Measurements from ENCODE around the gene MALRD1. TPM values are rescaled to one million over a fixed set of nuclear protein-coding genes. Genes with fewer than 3 reads are reported as not detected.

Gene MALRD1
- polyA plus RNA-seq, 6 donors from 2014 or later: not detected

DNA sequence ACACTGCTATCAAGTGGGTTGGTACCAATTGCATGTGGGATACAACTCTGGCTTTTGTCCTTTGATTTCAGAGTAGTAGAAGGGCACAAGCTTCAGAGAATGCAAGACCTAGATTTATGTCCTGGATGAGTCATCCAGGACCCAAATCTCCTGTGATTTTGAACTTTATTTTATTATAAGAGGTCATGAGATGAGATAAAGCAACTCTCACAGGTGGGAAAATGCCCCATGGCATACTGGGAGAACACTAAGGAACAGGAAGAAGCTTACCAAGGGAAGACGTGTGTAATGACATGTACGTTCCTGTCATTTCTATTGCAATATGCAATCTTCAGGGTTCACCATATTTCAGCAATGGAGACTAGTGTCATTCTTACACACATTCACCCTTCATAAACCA is 966 bp downstream of the MALRD1 start:
- no peak for ATAC-seq (ENCODE audit: low read depth in 2 of 2)
- Mint-ChIP-seq H3K9me3 (peaks cover 0 to 17% (median 6%) of the 10 kb centered on the region in 7 donors), H3K4me3 (no peak overlapping the region), H3K27ac (no peak overlapping the region), H3K36me3 (no peaks in the 10 kb centered on the region), H3K27me3 (no peaks in the 10 kb centered on the region), H3K4me1 (no peaks in the 10 kb centered on the region)
- no peak for DNase-seq

DNA sequence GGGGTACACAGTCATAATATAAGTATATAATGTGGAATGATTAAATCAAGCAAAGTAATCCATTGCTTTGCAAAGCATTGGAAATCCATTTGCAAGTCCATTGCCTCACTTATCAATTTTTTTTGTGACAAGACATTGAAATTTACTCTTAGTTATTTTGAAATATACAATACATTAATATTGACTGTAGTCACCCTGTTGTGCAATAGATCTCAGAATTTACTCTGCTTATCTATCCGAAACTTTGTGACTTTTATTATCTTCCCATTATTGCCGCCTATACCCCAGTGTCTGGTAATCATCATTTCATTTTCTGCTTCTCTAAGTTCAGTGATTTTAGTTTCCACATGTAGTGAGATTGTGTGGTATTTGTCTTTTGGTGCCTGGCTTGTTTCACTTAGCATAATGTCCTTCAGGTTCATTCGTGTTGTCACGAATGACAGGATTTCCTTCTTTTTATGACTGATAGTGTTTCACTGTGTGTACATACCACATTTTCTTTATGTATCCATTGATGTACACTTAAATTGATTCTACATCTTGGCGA is 5.8 kb downstream of the MALRD1 start:
- ATAC-seq (ENCODE audit: low read depth in 2 of 2) (no peak), DNase-seq (no peak)
- Mint-ChIP-seq H3K4me3 (no peak overlapping the region), H3K27ac (no peak overlapping the region), H3K27me3 (no peaks in the 10 kb centered on the region), H3K36me3 (no peaks in the 10 kb centered on the region), H3K9me3 (peaks cover 0 to 9% (median 5%) of the 10 kb centered on the region in 7 donors), H3K4me1 (no peaks in the 10 kb centered on the region)

DNA sequence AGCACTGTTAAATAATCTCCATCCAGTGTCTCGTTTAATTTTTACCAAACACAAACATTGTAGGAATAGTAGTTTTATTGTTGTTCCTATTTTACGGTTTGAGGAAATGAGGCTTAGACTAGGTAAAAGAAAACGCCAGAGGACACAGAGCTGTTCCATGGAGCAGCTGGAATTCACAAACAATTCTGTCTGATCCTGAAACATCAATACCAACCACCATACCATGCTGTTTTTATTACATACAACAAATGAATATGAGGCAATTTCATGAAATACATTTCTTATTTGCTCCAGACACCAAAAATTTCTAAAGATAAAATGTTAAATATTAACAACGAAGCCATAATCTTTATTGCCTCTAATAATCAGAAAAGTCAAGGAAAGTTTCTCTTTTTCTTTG is 9.4 kb downstream of the MALRD1 start:
- no peak overlapping the region for H3K27ac Mint-ChIP-seq
- no peak overlapping the region for H3K4me3 Mint-ChIP-seq
- ATAC-seq (ENCODE audit: low read depth in 2 of 2) (no peak), DNase-seq (no peak)
- H3K9me3 Mint-ChIP-seq: peaks cover 0 to 14% (median 8%) of the 10 kb centered on the region in 7 donors
- no peaks in the 10 kb centered on the region for H3K27me3 Mint-ChIP-seq
- no peaks in the 10 kb centered on the region for H3K36me3 Mint-ChIP-seq
- no peaks in the 10 kb centered on the region for H3K4me1 Mint-ChIP-seq

DNA sequence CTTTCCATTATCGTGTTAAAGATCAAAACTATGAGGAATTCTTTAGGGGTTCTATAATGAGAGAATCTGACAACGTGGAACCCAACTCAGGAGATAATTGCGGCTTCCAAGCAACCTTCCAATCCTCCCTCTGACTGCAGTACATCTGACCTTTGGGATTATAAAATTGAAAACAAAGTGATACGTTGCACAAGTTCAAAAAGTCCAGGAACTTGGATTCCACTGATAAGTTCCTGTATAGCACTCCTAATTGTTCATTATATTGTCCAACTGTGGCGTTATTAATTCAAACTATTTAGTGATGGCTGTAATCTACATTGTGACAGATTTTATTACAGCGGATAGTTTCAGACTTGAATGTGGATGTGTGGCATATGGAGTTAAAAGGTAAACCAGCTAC is 15.4 kb downstream of the MALRD1 start:
- H3K4me3 Mint-ChIP-seq: no peak overlapping the region
- no peaks in the 10 kb centered on the region for H3K36me3 Mint-ChIP-seq
- H3K27me3 Mint-ChIP-seq: no peaks in the 10 kb centered on the region
- H3K27ac Mint-ChIP-seq: no peak overlapping the region
- ATAC-seq (ENCODE audit: low read depth in 2 of 2) (no peak), DNase-seq (no peak)
- peaks cover 2 to 22% (median 6%) of the 10 kb centered on the region in 7 donors for H3K9me3 Mint-ChIP-seq
- H3K4me1 Mint-ChIP-seq: no peaks in the 10 kb centered on the region

DNA sequence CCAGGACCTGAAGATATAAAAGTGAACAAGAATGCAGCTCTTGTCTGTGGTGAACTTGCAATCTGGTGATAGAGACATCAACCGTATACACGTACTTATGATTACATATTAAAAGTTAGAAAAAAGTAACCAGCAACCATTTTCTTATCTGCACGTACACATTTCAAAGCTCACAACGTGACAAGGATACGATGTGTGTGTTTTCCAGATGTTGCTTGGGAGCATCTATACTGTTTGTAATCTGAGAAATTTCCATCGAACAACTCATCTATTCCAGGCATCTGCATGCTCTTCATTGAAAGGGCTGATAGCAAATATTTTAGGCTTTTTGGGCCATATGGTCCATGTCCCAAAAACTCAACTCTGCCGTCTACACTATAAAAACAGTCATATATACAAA is 23.3 kb downstream of the MALRD1 start:
- DNase-seq: no peak
- no peaks in the 10 kb centered on the region for H3K27me3 Mint-ChIP-seq
- H3K4me1 Mint-ChIP-seq: no peaks in the 10 kb centered on the region
- no peak overlapping the region for H3K27ac Mint-ChIP-seq
- no peak for ATAC-seq (ENCODE audit: low read depth in 2 of 2)
- H3K36me3 Mint-ChIP-seq: no peaks in the 10 kb centered on the region
- peaks cover 0 to 7% (median 2%) of the 10 kb centered on the region in 7 donors for H3K9me3 Mint-ChIP-seq
- no peak overlapping the region for H3K4me3 Mint-ChIP-seq

DNA sequence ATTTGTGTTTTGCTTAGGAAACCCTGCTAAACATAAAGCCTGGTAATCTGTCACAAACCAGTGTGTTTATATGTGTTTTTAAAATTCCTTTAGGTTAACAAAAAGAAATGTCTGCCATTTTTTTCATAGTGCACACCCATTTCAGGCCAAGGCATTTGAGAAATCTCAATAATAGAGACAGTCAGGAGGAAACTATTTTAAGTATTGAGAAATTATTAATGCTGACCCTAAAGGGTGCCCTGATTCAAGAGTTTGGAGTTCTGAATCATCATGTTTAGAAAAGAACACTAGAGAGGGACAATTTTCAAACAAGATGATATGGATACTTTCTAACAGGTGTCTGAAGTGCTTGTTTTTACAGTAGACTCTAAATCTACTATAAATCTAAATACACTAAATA is 28.7 kb downstream of the MALRD1 start:
- ATAC-seq (ENCODE audit: low read depth in 2 of 2) (no peak), DNase-seq (no peak)
- Mint-ChIP-seq H3K4me1 (no peaks in the 10 kb centered on the region), H3K36me3 (no peaks in the 10 kb centered on the region), H3K4me3 (no peak overlapping the region), H3K27ac (no peak overlapping the region), H3K27me3 (no peaks in the 10 kb centered on the region), H3K9me3 (peaks cover 0 to 25% (median 7%) of the 10 kb centered on the region in 7 donors)

DNA sequence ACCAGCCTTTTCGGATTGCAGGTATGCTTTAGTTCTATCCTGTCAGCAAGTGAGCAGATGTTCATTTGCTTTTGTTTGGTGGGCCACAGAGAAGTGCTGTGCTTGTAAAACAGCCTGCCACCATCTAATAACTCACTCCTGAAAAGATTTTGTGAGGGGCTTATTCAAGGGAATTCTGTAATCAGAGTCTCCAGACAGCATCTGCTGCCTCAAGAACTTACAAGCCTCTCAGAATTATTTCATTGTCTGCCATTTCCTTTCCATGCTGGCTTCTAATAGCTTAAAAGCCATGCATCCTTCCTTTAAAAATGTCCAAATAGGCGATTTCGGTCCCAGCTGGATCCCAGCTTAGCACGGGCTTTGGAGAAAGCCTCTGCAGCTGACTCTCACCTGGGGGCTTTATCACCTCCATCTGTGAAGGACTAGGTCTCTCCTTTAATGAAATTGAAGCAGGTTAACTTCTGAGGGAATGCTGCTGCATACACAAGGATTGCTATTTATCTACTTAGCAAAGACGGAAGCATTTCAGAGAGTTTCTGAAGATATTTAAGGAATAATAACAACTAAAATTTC is 48.0 kb downstream of the MALRD1 start:
- H3K27me3 Mint-ChIP-seq: no peaks in the 10 kb centered on the region
- H3K4me3 Mint-ChIP-seq: no peak overlapping the region
- DNase-seq (no peak), ATAC-seq (ENCODE audit: low read depth in 2 of 2) (no peak)
- H3K4me1 Mint-ChIP-seq: no peaks in the 10 kb centered on the region
- peaks cover 0 to 7% (median 3%) of the 10 kb centered on the region in 7 donors for H3K9me3 Mint-ChIP-seq
- H3K36me3 Mint-ChIP-seq: no peaks in the 10 kb centered on the region
- H3K27ac Mint-ChIP-seq: no peak overlapping the region

DNA sequence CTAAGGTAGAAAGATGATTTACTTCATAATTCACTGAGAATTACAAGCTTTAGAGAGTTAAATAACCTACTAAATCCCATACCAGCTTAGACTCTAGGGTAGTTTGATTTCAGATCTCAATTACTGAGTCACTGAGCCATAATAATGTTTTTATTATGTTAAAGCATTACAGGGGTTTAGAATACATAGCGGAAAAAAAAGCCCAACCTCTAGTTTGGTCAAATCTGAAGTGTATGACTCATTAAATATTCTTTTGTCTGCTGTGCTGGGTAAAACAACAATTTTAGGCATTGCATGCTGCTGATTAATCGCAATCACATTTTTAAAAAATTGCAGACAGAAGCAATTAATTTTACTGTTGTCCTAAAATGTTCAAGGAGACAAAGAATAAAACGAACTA is 48.5 kb downstream of the MALRD1 start:
- H3K27me3 Mint-ChIP-seq: no peaks in the 10 kb centered on the region
- ATAC-seq (ENCODE audit: low read depth in 2 of 2) (no peak), DNase-seq (no peak)
- H3K9me3 Mint-ChIP-seq: peaks cover 0 to 7% (median 3%) of the 10 kb centered on the region in 7 donors
- no peaks in the 10 kb centered on the region for H3K36me3 Mint-ChIP-seq
- H3K4me1 Mint-ChIP-seq: no peaks in the 10 kb centered on the region
- no peak overlapping the region for H3K27ac Mint-ChIP-seq
- no peak overlapping the region for H3K4me3 Mint-ChIP-seq

DNA sequence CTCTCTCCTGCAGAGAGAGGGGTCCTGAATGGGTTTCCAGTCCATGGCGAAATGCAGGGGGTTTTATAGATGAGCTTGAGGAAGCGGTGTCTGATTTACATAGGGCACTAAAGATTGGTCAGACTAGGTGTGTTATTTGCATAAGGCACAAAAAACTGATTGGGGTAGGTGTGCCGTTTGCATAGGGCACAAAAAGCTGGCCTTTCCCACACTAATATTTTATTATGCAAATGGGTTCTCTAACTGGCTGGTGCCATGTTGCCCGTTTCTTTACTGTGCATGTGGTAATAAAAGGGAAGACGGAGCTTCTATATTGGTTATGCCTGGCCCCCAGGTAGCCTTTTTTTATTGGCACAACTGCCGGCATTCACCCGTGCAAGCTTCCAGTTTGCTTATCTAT is 50.2 kb downstream of the MALRD1 start:
- Mint-ChIP-seq H3K27ac (no peak overlapping the region), H3K27me3 (no peaks in the 10 kb centered on the region), H3K9me3 (peaks cover 2 to 7% (median 3%) of the 10 kb centered on the region in 7 donors), H3K4me3 (no peak overlapping the region), H3K4me1 (no peaks in the 10 kb centered on the region), H3K36me3 (no peaks in the 10 kb centered on the region)
- DNase-seq (no peak), ATAC-seq (ENCODE audit: low read depth in 2 of 2) (no peak)

DNA sequence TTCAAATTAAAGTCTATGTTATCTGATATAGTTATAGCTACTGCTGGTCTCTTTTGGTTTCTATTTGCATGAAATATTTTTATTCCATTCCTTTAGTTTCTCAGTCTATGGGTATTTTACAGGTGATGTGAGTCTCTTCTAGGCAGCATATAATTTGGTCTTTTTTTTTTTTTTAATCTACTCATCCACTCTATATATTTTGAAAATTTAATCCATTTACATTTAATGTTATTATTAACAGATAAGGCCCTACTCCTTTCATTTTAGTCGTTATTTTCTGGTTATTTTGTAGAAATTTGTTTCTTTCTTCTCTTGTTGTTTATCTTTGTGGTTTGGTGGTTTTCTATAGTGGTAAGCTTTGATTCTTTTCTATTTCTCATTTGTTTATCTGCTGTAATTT is 58.8 kb downstream of the MALRD1 start:
- Mint-ChIP-seq H3K27ac (no peak overlapping the region), H3K36me3 (peaks cover 0 to 10% of the 10 kb centered on the region in 2 donors), H3K4me1 (no peaks in the 10 kb centered on the region), H3K27me3 (no peaks in the 10 kb centered on the region), H3K9me3 (peaks cover 7 to 24% (median 18%) of the 10 kb centered on the region in 7 donors), H3K4me3 (no peak overlapping the region)
- ATAC-seq (ENCODE audit: low read depth in 2 of 2) (no peak), DNase-seq (no peak)

DNA sequence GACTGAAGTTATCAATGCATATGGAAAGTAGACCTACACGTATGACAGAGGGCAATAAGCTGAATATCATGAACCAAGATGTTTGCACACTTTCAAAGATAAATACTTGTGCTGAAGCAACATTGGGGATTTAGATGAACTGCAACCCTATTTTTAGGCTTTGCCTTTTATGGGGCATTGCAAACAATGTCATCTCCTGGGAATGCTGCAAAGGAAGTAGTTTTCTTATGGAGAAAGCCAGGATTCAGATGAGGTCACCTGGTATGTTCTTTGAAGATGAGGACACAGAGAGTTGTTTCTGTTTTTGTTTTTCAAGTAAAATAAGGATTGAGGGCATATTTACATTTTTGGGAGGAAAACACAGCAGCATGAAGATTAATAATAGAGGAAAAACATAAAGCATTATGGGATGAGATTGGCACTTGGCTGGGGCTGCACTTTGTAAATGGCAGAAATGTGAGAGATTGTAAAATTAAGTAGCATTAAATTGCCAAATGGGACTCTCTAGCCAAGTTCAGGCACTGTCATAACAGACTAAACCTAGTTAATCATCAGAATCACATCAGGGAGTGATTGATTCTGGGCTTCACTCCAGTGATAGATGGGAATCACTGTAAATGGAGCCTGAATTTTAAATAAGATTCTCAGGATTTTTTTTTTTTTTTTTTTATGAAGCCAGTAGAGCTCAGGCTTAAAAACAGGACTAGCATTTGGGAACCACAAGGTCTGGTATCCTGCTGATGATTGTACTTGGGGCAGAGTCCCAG is 63.1 kb downstream of the MALRD1 start:
- Mint-ChIP-seq H3K9me3 (peaks cover 13 to 19% (median 17%) of the 10 kb centered on the region in 7 donors), H3K4me1 (no peaks in the 10 kb centered on the region), H3K36me3 (peaks cover 0 to 10% of the 10 kb centered on the region in 2 donors), H3K27me3 (no peaks in the 10 kb centered on the region), H3K27ac (no peak overlapping the region), H3K4me3 (no peak overlapping the region)
- ATAC-seq (ENCODE audit: low read depth in 2 of 2): no peak
- DNase-seq: no peak

DNA sequence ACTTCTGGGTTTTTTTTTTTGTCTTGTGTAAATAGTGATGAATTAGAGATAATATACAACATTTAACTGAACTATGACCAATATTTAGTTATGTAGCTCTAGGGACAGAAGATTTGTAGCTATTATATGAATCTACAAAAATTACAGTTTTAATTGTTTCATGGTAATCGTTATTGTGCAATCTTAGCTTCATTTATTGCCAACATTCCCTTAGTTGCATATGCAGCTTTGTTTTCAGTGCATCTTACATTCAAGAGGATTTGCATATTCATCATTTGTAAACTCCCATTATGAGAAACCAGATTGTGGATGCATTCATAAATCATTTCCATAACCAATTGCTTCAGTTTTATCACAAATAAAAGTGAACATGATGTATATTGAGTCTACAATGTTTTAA is 68.8 kb downstream of the MALRD1 start:
- ATAC-seq (ENCODE audit: low read depth in 2 of 2) (no peak), DNase-seq (no peak)
- H3K4me3 Mint-ChIP-seq: no peak overlapping the region
- peaks cover 1 to 19% (median 13%) of the 10 kb centered on the region in 7 donors for H3K9me3 Mint-ChIP-seq
- no peaks in the 10 kb centered on the region for H3K36me3 Mint-ChIP-seq
- no peaks in the 10 kb centered on the region for H3K4me1 Mint-ChIP-seq
- H3K27me3 Mint-ChIP-seq: no peaks in the 10 kb centered on the region
- H3K27ac Mint-ChIP-seq: no peak overlapping the region

DNA sequence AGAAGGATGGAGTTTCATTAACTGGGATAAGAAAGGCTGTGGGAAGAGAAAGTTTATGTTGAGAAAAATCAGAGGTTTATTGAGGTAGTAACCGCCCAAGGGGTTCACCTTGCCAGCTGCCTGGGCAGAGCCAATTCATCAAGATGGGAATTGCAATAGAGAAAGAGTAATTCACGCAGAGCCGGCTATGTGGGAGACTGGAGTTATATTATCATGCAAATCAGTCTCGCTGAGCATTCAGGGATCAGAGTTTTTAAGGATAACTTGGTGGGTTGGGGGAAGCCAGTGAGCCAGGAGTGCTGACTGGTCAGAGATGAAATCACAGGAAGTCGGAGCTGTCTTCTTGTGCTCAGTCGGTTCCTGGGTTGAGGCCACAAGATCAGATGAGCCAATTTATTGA is 70.6 kb downstream of the MALRD1 start:
- Mint-ChIP-seq H3K36me3 (no peaks in the 10 kb centered on the region), H3K27me3 (no peaks in the 10 kb centered on the region), H3K27ac (no peak overlapping the region), H3K4me1 (no peaks in the 10 kb centered on the region), H3K9me3 (peaks cover 1 to 13% (median 9%) of the 10 kb centered on the region in 7 donors), H3K4me3 (no peak overlapping the region)
- no peak for DNase-seq
- ATAC-seq (ENCODE audit: low read depth in 2 of 2): no peak

DNA sequence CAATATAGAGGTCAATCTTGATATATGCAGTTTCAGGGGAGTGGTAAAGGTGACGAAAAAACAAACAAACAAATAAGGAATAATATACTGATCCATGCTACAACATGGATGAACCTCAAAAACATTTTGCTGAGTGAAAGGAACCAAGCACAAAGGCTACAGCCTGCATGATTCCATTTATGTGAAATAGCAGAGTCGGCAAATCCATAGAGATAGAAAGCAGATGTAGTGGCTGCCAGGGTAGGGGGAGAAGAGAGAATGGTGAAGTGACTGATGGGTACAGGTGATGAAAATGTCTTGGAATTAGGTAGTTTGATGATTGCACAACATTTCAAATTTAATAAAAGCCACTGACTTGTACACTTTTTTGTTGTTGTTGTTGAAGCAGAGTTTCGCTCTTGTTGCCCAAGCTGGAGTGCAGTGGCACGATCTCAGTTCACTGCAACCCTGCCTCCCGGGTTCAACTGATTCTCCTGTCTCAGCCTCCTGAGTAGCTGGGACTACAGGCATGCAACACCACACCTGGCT is 71.8 kb downstream of the MALRD1 start:
- H3K27me3 Mint-ChIP-seq: no peaks in the 10 kb centered on the region
- no peak overlapping the region for H3K27ac Mint-ChIP-seq
- no peak for ATAC-seq (ENCODE audit: low read depth in 2 of 2)

More for the DNA sequence above, 71.8 kb downstream of the MALRD1 start:
- H3K36me3 Mint-ChIP-seq: no peaks in the 10 kb centered on the region
- no peak overlapping the region for H3K4me3 Mint-ChIP-seq
- no peaks in the 10 kb centered on the region for H3K4me1 Mint-ChIP-seq
- DNase-seq: no peak
- H3K9me3 Mint-ChIP-seq: peaks cover 1 to 16% (median 9%) of the 10 kb centered on the region in 7 donors

Measured in naive B cell (primary cell).